ENCODE results near the gene WDR46.

- no peak for TF ChIP-seq CTCF (IDR thresholded peaks at IDR 0.05 in 2 of 3, conservative IDR thresholded peaks at IDR 0.05 in 1 of 3; ENCODE audit: borderline replicate concordance in 1 of 3, insufficient read depth in 1 of 3, low read depth in 2 of 3, low read length in 2 of 3)
- TF ChIP-seq ATF3 (IDR thresholded peaks at IDR 0.05) = no peak
- no peak for TF ChIP-seq ZNF274 (IDR thresholded peaks at IDR 0.05; ENCODE audit: low read depth, low read length)
- no peak for TF ChIP-seq EZH2phosphoT487 (IDR thresholded peaks at IDR 0.05; ENCODE audit: borderline replicate concordance)
Observed at GRCh38 chr6:33272275-33273128, 16.5 kb downstream of the WDR46 start.

Data from HCT116 (cell line).